ENCODE measurements around the gene CD2BP2. TPM values are rescaled to one million over a fixed set of nuclear protein-coding genes. Genes with fewer than 3 reads are reported as not detected.

CD2BP2 gene
- total and polyA plus RNA-seq, 2 of the 13 experiments (the other 11 are each of a cell fraction or from before 2014, with no cell fraction given), result 24.9 to 54.6 TPM

- TF ChIP-seq DZIP1 (CRISPR knock-in tag; IDR thresholded peaks at IDR 0.05) (peak; percentile 15; the same call in 1 of the 2 replicates), PLRG1 (conservative IDR thresholded peaks at IDR 0.05) (no peak), ZNF30 (CRISPR knock-in tag; IDR thresholded peaks at IDR 0.05) (no peak), NAIF1 (CRISPR knock-in tag; IDR thresholded peaks at IDR 0.05; ENCODE audit: borderline replicate concordance) (peak; percentile 33), ZFX (CRISPR knock-in tag; IDR thresholded peaks at IDR 0.05; ENCODE audit: low read depth) (peak; percentile 72), NR2F2 (IDR thresholded peaks at IDR 0.05; ENCODE audit: borderline replicate concordance, low read depth) (peak; percentile 24; the same call in 1 of the 2 replicates), MTA3 (CRISPR knock-in tag; IDR thresholded peaks at IDR 0.05) (no peak), ZMYM2 (CRISPR knock-in tag; IDR thresholded peaks at IDR 0.05) (peak; percentile 92), SATB2 (CRISPR knock-in tag; IDR thresholded peaks at IDR 0.05) (peak; percentile 43; the same call in 1 of the 2 replicates), KLF6 (CRISPR knock-in tag; IDR thresholded peaks at IDR 0.05) (no peak; the same call in 1 of the 2 replicates), ZBTB2 (CRISPR knock-in tag; IDR thresholded peaks at IDR 0.05; ENCODE audit: low read depth) (peak; percentile 26; the same call in 1 of the 2 replicates), ZFP1 (CRISPR knock-in tag; IDR thresholded peaks at IDR 0.05) (peak; percentile 57; the same call in 1 of the 2 replicates), GTF2F1 (IDR thresholded peaks at IDR 0.05; ENCODE audit: low read length) (no peak), RARA (CRISPR knock-in tag; IDR thresholded peaks at IDR 0.05) (peak; percentile 29), BRCA1 (CRISPR knock-in tag; IDR thresholded peaks at IDR 0.05) (peak; percentile 39; the same call in 1 of the 2 replicates), ZC3H4 (CRISPR knock-in tag; IDR thresholded peaks at IDR 0.05; ENCODE audit: borderline replicate concordance) (no peak), GABPA (IDR thresholded peaks at IDR 0.05; ENCODE audit: low read depth, low read length) (peak; percentile 96), GABPA (CRISPR knock-in tag; IDR thresholded peaks at IDR 0.05; ENCODE audit: low read depth) (peak; percentile 98), SMAD3 (CRISPR knock-in tag; IDR thresholded peaks at IDR 0.05) (peak; percentile 20), ZNF777 (CRISPR knock-in tag; IDR thresholded peaks at IDR 0.05) (peak; percentile 99)
- TF ChIP-seq, protein P1, sequence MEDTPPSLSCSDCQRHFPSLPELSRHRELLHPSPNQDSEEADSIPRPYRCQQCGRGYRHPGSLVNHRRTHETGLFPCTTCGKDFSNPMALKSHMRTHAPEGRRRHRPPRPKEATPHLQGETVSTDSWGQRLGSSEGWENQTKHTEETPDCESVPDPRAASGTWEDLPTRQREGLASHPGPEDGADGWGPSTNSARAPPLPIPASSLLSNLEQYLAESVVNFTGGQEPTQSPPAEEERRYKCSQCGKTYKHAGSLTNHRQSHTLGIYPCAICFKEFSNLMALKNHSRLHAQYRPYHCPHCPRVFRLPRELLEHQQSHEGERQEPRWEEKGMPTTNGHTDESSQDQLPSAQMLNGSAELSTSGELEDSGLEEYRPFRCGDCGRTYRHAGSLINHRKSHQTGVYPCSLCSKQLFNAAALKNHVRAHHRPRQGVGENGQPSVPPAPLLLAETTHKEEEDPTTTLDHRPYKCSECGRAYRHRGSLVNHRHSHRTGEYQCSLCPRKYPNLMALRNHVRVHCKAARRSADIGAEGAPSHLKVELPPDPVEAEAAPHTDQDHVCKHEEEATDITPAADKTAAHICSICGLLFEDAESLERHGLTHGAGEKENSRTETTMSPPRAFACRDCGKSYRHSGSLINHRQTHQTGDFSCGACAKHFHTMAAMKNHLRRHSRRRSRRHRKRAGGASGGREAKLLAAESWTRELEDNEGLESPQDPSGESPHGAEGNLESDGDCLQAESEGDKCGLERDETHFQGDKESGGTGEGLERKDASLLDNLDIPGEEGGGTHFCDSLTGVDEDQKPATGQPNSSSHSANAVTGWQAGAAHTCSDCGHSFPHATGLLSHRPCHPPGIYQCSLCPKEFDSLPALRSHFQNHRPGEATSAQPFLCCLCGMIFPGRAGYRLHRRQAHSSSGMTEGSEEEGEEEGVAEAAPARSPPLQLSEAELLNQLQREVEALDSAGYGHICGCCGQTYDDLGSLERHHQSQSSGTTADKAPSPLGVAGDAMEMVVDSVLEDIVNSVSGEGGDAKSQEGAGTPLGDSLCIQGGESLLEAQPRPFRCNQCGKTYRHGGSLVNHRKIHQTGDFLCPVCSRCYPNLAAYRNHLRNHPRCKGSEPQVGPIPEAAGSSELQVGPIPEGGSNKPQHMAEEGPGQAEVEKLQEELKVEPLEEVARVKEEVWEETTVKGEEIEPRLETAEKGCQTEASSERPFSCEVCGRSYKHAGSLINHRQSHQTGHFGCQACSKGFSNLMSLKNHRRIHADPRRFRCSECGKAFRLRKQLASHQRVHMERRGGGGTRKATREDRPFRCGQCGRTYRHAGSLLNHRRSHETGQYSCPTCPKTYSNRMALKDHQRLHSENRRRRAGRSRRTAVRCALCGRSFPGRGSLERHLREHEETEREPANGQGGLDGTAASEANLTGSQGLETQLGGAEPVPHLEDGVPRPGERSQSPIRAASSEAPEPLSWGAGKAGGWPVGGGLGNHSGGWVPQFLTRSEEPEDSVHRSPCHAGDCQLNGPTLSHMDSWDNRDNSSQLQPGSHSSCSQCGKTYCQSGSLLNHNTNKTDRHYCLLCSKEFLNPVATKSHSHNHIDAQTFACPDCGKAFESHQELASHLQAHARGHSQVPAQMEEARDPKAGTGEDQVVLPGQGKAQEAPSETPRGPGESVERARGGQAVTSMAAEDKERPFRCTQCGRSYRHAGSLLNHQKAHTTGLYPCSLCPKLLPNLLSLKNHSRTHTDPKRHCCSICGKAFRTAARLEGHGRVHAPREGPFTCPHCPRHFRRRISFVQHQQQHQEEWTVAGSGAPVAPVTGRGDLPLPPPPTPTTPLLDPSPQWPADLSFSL (CRISPR knock-in tag; IDR thresholded peaks at IDR 0.05), result no peak
Measured at GRCh38 chr16:30355144-30355953, at the start of gene CD2BP2 (continued).
